GM18505 (cell line): ENCODE results near the gene RRAGD.

Experiments used
- ATAC-seq: cut with Tn5 transposase; IDR thresholded peaks from one replicate; pipeline ENCODE4 v1.9.1; 2021; ENCODE audit not compliant: unreplicated experiment
- POLR2A ChIP-seq: IDR thresholded peaks from 4 replicates; pipeline ENCODE4 v1.6.1; 2011; ENCODE audit warnings: borderline replicate concordance; ENCODE audit not compliant: insufficient read depth, insufficient read length; ENCODE audit errors: extremely low read depth

Gene RRAGD

GRCh38 chr6:89433252-89434149 lies 21.4 kb upstream of the RRAGD start:
- peak; percentile 28 for ATAC-seq
- TF ChIP-seq POLR2A: no peak

GRCh38 chr6:89432875-89433251 lies 20.8 kb upstream of the RRAGD start, which contains the start of gene ANKRD6:
TSS of gene ANKRD6 (plus strand) at chr6:89433152. CDS start at chr6:89566977, 133,825 bp downstream.
- peak; percentile 95 for ATAC-seq
- no peak for TF ChIP-seq POLR2A

- no peak for ATAC-seq
Observed at GRCh38 chr6:89430201-89430962, 18.3 kb upstream of the RRAGD start.

GRCh38 chr6:89416796-89417195 lies 4.7 kb upstream of the RRAGD start:
- TF ChIP-seq POLR2A: no peak

More at GRCh38 chr6:89430201-89430962, 18.3 kb upstream of the RRAGD start:
- no peak for TF ChIP-seq POLR2A

GRCh38 chr6:89415185-89415584 lies 3.1 kb upstream of the RRAGD start:
- ATAC-seq: no peak
- no peak for TF ChIP-seq POLR2A

More at GRCh38 chr6:89416796-89417195, 4.7 kb upstream of the RRAGD start:
- no peak for ATAC-seq

GRCh38 chr6:89414215-89414614 lies 2.1 kb upstream of the RRAGD start:
- ATAC-seq: no peak
- TF ChIP-seq POLR2A: no peak

- TF ChIP-seq POLR2A: no peak
- no peak for ATAC-seq
Observed at GRCh38 chr6:89413006-89413400, 930 bp upstream of the RRAGD start.

GRCh38 chr6:89411145-89412070 lies 665 bp downstream of the RRAGD start:
- no peak for TF ChIP-seq POLR2A
- ATAC-seq: peak; percentile 44

- no peak for TF ChIP-seq POLR2A
- no peak for ATAC-seq
Observed at GRCh38 chr6:89410788-89411144, 1.3 kb downstream of the RRAGD start.

- TF ChIP-seq POLR2A: no peak
- ATAC-seq: no peak
Observed at GRCh38 chr6:89410231-89410761, 1.8 kb downstream of the RRAGD start.

GRCh38 chr6:89409461-89410035 lies 2.5 kb downstream of the RRAGD start:
- TF ChIP-seq POLR2A: no peak
- ATAC-seq: no peak

GRCh38 chr6:89406141-89406540 lies 5.9 kb downstream of the RRAGD start:
- TF ChIP-seq POLR2A: no peak
- no peak for ATAC-seq
